RWPE2 (cell line): ENCODE measurements around the gene TMEM272.
A peak's percentile ranks its signal among the peaks of the same experiment; 100 is the strongest.

Experiments used
- ATAC-seq: fragments of 200-7000 bp; cut with Tn5 transposase; 3 replicates; pipeline ENCODE4 v1.9.1; 2021; ENCODE audit warnings: low read depth
- DNase-seq: peaks from one replicate; pipeline ENCODE4 v3.0.0-alpha.2; 2020; ENCODE audit warnings: low spot score
- H3K27ac ChIP-seq: fragments of 450-650 bp; 2 replicates; pipeline ENCODE4 v1.5.1; 2017; ENCODE audit warnings: mild to moderate bottlenecking; ENCODE audit not compliant: poor library complexity, severe bottlenecking
- H3K27me3 ChIP-seq: fragments of 250-450 bp; sonication (Bioruptor Pico); 2 replicates; pipeline ENCODE4 v1.5.1; 2021; ENCODE audit warnings: mild to moderate bottlenecking, moderate library complexity; ENCODE audit not compliant: insufficient read depth, poor library complexity, severe bottlenecking
- H3K36me3 ChIP-seq: fragments of 250-450 bp; sonication (Bioruptor Pico); 2 replicates; pipeline ENCODE4 v1.5.1; 2020; ENCODE audit warnings: low read depth, mild to moderate bottlenecking, moderate library complexity
- H3K4me1 ChIP-seq: fragments of 250-450 bp; sonication (Bioruptor Pico); 2 replicates; pipeline ENCODE4 v1.5.1; 2021; ENCODE audit warnings: mild to moderate bottlenecking, moderate library complexity; ENCODE audit not compliant: insufficient read depth, poor library complexity, severe bottlenecking
- H3K4me3 ChIP-seq: fragments of 250-450 bp; sonication (Bioruptor Pico); 2 replicates; pipeline ENCODE4 v1.5.1; 2021; ENCODE audit warnings: mild to moderate bottlenecking, moderate library complexity; ENCODE audit not compliant: severe bottlenecking
- H3K9me3 ChIP-seq: fragments of 250-450 bp; sonication (Bioruptor Pico); 2 replicates; pipeline ENCODE4 v1.5.1; 2021; ENCODE audit warnings: mild to moderate bottlenecking, moderate library complexity; ENCODE audit not compliant: severe bottlenecking
- CTCF ChIP-seq: fragments of 450-650 bp; IDR thresholded peaks from one replicate; pipeline ENCODE4 v1.5.1; 2017; ENCODE audit warnings: mild to moderate bottlenecking, moderate library complexity; ENCODE audit not compliant: poor library complexity, severe bottlenecking

TMEM272 gene

DNA sequence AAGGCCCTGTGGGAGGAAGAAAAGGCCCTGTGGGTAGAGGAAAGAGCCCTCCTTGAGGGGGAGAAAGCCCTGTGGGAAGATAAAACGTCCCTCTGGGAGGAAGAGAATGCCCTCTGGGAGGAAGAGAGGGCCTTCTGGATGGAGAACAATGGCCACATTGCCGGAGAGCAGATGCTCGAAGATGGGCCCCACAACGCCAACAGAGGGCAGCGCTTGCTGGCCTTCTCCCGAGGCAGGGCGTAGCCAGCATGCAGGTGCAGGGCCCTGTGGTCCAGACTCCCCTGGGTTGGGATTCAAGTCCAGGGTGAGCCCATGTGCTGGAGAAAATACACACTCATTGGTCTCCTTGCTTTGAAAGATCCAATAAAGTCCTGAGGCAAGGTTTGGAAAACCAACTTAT is 20.9 kb upstream of the TMEM272 start:
- Histone ChIP-seq H3K27ac (no peak overlapping the region), H3K4me3 (no peak overlapping the region), H3K4me1 (peaks cover 10% of the 10 kb centered on the region), H3K36me3 (no peaks in the 10 kb centered on the region), H3K27me3 (no peaks in the 10 kb centered on the region), H3K9me3 (no peaks in the 10 kb centered on the region)
- DNase-seq, result no peak
- no peak for ATAC-seq
- no peak for TF ChIP-seq CTCF

DNA sequence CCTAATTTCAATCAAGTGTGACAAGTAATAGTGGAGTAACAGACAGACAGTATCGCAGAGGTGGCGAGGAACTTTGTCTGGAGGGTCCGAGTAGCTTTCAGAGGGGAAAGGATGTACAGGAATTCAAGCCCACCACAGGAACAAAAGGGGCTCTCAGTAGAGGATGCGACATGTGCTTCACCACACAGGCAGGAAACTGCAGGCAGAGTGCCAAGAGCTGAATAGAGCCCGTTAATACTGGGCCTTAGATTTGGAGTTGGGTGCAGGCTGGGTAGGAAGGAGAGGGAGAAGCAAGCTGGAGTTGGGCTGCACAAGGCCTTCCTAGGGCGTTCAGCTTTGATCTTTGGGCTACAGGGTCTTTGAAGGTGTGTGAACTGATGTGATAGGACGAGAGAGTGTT is 18.0 kb upstream of the TMEM272 start:
- no peak for TF ChIP-seq CTCF
- Histone ChIP-seq H3K27me3 (no peaks in the 10 kb centered on the region), H3K36me3 (no peaks in the 10 kb centered on the region), H3K4me1 (peaks cover 19% of the 10 kb centered on the region), H3K4me3 (no peak overlapping the region), H3K27ac (no peak overlapping the region), H3K9me3 (no peaks in the 10 kb centered on the region)
- ATAC-seq (no peak), DNase-seq (no peak)

- DNase-seq, result no peak
Measured at GRCh38 chr13:51861723-51862300, 16.8 kb upstream of the TMEM272 start, which contains the start of gene CCDC70. CCDC70 (plus strand) TSS chr13:51861969; CDS start chr13:51865412, 3,443 bp downstream.

GRCh38 chr13:51858433-51859247 is 13.7 kb upstream of the TMEM272 start:
- no peak overlapping the region for H3K4me3 ChIP-seq
- H3K36me3 ChIP-seq, result no peaks in the 10 kb centered on the region
- H3K9me3 ChIP-seq, result no peaks in the 10 kb centered on the region
- no peaks in the 10 kb centered on the region for H3K27me3 ChIP-seq
- peaks cover 33% of the 10 kb centered on the region for H3K4me1 ChIP-seq
- ATAC-seq, result peak; percentile 83
- TF ChIP-seq CTCF, result no peak
- DNase-seq, result no peak
- H3K27ac ChIP-seq, result peak overlapping the region; percentile 43

More at GRCh38 chr13:51861723-51862300, 16.8 kb upstream of the TMEM272 start, which contains the start of gene CCDC70:
- Histone ChIP-seq H3K27me3 (no peaks in the 10 kb centered on the region), H3K36me3 (no peaks in the 10 kb centered on the region), H3K4me3 (no peak within 1 kb of the TSS), H3K4me1 (peaks cover 26% of the 10 kb centered on the region), H3K27ac (no peak within 1 kb of the TSS), H3K9me3 (no peaks in the 10 kb centered on the region)
- ATAC-seq, result peak; percentile 65; the same call in 1 of the 3 replicates
- no peak for TF ChIP-seq CTCF
